HG03571 (cell line): ENCODE data around the gene INTS6.

Experiments
- ATAC-seq: cut with Tn5 transposase; IDR thresholded peaks from one replicate; pipeline ENCODE4 v1.9.1; 2021; ENCODE audit not compliant: unreplicated experiment

Gene INTS6

DNA sequence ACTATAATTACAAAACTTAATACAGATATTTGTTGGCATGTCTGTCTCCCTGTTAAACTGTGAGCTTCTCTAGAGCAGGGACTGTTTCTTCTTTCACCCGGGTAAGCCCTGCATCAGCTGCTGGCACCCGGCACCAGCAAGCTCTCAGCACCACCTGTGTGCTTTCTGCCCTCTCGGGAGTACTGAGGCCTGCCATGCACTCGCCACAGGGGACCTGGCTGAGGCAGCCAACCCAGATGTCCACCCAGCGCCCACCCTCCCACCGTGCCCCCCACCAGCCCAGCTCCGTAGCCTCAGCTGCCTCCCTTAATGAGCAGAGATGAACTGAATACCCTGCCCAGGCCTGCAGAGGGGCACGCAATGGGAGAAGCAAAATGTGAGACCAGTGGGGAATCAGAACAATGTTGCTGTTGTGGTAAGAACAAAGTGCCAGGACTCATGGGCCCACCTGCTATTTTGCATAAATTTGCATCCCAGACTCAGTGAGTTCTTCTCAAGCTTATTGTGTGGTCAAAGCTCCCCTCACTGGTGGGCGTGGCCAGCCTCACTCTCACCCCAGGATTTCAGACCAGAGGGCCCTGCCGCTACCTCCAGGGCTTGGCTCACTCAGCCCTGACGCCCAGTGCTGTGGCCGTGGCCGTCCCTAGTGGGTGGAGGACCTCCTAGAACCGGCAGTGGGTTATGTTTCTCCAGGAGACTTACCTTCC is 128.0 kb downstream of the INTS6 start:
- no peak for ATAC-seq

DNA sequence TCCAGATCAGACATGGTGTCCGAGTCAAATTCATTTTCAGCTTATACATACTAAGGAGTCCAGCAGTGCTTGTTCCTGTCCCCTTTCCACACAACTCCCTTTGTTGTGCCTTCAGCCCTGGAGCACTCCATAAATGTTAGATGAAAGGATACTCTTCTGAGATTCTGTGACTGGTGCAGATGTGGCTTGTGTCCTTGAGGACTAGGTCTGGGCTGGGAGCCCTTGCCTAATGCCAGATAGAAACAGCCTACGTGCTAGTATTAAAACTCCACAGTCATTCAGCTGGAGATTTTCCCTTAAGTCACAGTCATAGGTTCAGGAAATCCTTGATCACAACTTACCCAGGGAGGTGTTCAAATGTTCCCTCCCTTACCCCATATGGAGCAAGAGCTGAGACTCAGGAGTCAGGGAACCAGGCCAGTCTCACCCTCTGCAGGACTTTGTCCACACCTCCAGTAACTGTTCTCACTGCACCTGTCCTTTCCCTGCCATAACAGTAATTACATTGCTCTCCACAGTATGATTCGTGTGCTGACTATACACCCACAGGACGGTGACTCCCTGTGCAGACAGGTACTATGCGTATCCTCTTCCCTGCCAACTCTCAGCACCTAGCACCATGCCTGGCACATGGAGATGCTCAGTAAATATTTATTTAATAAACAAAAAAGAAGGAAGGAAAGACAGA is 128.9 kb downstream of the INTS6 start:
- ATAC-seq, result no peak

DNA sequence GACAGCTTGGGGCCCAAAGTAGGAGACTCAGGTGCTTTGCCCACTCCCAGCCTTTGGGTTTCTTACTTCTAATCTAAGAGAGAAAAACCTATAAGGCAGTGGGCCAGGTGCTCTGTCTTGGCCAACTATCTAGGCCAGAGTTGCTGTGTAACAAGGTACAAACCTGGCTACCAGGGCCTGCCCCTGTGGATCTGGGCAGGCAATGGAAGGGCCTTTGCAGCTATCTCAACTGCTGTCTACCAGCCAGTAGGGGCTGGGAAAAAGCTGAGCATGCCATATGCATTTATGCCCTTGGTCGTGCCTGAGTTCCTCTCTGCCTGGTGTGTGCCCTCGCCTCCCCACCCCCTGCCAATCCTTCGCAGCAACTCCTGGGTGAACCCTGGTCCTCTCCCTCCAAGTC is 130.0 kb downstream of the INTS6 start:
- no peak for ATAC-seq

DNA sequence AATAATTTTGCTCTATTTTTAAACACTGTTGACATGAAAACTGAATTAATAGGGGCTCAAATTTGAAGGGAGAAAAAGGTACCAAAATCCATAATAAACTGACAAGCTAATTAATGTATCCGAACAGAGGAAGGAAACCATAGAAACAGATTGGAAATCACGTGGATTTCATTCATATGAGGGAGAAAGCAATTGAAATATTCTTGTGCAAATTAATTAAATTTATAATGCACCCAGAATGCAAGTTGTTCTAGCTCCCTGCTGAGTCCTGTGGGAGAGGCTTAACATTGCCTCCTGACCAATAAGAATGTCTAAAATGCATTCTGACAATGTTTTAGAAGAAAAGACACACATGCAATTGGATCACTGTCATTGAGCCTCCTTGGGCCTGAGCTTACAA is 131.0 kb downstream of the INTS6 start:
- no peak for ATAC-seq

DNA sequence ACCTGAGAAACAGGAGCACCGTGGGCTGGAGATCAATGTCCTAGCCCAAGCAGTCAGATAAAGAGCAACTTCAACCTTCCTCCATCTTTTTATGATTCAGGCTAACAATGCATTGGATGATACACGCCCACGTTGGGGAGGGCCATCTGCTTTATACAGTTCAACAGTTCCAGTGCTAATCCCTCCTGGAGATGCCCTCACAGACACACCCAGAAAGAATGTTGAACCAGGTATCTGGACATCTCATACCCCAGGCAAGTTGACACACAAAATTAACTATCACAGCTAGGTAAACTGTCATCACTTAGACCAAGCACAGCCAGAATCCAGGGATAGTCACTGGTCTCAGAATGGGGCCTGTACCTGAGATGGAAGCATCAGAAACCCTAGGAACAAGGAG is 134.0 kb downstream of the INTS6 start:
- no peak for ATAC-seq

DNA sequence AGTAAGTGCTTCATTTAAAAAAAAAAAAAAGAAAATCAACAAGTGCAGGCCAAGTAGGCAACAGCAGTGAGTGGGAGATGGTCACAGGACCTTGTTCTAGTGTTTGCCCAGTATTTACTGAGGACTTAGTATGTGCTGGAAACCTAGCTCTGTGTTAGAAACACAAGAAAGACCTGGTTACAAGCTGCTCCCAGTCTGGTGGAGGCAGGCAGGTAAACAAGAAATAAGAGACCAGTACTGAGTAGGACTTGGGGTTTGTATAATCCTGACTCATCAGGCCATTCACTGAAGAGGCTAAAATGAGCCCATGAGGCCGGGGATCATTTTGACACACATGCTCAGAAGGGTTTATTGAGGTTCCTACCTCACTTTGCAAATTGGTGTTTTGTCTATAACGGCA is 134.8 kb downstream of the INTS6 start:
- ATAC-seq, result no peak

DNA sequence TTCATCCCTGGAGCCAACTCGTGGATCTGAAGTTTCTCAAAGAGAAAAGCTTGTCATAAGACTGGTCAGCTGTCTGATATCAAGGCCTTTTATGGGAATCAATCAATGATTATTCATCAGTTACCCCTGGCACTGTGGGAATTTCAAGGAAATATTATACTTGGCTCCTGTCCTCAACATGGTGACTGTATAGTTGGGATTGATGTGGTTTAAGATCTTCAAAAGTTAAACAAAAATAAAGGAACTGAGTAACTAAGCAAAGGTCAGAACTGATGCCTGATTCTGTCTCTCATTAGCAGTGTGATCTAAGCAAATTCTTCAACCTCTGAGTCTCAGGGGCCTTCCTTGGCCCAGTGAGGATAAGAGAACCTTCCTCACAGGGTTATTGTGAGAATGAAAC is 135.6 kb downstream of the INTS6 start:
- ATAC-seq, result no peak

DNA sequence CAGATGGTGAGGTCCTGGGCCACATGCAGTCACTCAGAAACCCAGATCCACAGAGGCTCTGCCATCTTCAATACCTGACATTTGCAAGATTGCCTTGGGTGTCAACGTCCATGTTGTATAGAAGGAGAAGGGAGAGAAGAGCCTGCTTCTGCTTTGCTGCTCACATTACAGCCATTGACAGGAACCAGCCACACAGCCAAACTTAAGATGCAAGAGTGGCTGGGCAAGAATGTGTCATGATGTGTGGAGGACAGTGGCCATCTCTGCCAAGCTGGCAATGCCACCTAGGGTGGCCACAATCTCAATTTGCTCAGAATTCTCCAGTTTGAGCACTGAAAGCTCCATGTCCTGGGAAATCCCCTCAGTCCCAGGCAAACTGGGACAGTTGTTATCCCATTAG is 139.2 kb downstream of the INTS6 start:
- no peak for ATAC-seq

DNA sequence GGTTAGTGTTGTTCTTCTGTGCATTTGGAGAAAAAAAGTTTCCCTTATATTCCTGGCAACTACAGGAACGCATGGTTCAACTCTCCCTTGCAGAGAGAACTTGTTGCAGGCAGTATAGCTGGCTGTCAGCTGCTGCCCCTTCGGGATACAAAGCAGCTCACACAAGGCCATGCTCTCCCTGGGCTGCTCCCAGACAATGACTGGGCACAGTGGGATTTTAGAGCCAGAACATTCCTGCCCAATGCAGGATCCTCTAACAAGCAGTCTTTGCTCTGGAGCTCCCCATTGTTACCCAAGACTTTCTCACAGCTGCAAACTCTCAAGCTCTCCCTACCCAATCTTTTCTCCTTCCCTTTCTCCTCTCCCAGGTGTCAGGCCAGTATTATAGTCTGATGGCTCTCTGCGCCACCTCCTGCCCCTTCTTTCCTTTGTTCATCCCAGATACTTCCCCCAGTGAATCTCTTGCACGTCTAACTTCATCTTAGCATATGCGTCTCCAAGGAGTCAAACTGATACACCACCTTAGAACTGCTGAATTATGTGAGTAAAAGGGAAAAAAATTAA is 140.8 kb downstream of the INTS6 start:
- ATAC-seq, result no peak
